SK-N-SH treated with all-trans-retinoic acid at 6 μM for 48 hours (cell line): ENCODE data around the gene B3GALNT2.

Experiments
- ATAC-seq: fragments of 200-7000 bp; cut with Tn5 transposase; 3 replicates; pipeline ENCODE4 v1.9.1; 2020; ENCODE audit warnings: mild to moderate bottlenecking, moderate library complexity
- ARNTL ChIP-seq: fragments of 450-650 bp; formaldehyde crosslinking; IDR thresholded peaks from 2 replicates; pipeline ENCODE4 v1.5.0; 2020; ENCODE audit warnings: low read depth, mild to moderate bottlenecking, moderate library complexity, borderline replicate concordance
- CREB5 ChIP-seq: fragments of 250-450 bp; sonication (Bioruptor Pico); IDR thresholded peaks from 2 replicates; pipeline ENCODE4 v1.5.1; 2020; ENCODE audit warnings: low read depth, mild to moderate bottlenecking, moderate library complexity
- CSDC2 ChIP-seq: fragments of 250-450 bp; sonication (Bioruptor Pico); IDR thresholded peaks from 2 replicates; pipeline ENCODE4 v1.5.0; 2020; ENCODE audit warnings: mild to moderate bottlenecking, moderate library complexity
- CSRNP3 ChIP-seq: fragments of 250-450 bp; sonication (Bioruptor Pico); IDR thresholded peaks from 2 replicates; pipeline ENCODE4 v1.5.1; 2021; ENCODE audit warnings: mild to moderate bottlenecking, moderate library complexity
- ESRRG ChIP-seq: fragments of 250-450 bp; sonication (Bioruptor Pico); IDR thresholded peaks from 2 replicates; pipeline ENCODE4 v1.6.1; 2021; ENCODE audit warnings: mild to moderate bottlenecking
- GLIS3 ChIP-seq: fragments of 250-450 bp; sonication (Bioruptor Pico); IDR thresholded peaks from 2 replicates; pipeline ENCODE4 v1.5.0; 2020; ENCODE audit warnings: mild to moderate bottlenecking, moderate library complexity
- ISL1 ChIP-seq: fragments of 250-450 bp; sonication (Bioruptor Pico); IDR thresholded peaks from 2 replicates; pipeline ENCODE4 v2.1.2; 2022; ENCODE audit warnings: mild to moderate bottlenecking, moderate library complexity
- OSR1 ChIP-seq: fragments of 250-450 bp; sonication (Bioruptor Pico); IDR thresholded peaks from 2 replicates; pipeline ENCODE4 v1.8.0; 2022; ENCODE audit warnings: moderate library complexity, mild to moderate bottlenecking, inconsistent platforms
- PPARA ChIP-seq: fragments of 250-450 bp; sonication (Bioruptor Pico); IDR thresholded peaks from 2 replicates; pipeline ENCODE4 v1.5.0; 2020; ENCODE audit warnings: mild to moderate bottlenecking, borderline replicate concordance
- RARB ChIP-seq: fragments of 250-450 bp; sonication (Bioruptor Pico); IDR thresholded peaks from 2 replicates; pipeline ENCODE4 v1.8.0; 2021; ENCODE audit warnings: mild to moderate bottlenecking, moderate library complexity
- SNAI2 ChIP-seq: fragments of 250-450 bp; sonication (Bioruptor Pico); IDR thresholded peaks from 2 replicates; pipeline ENCODE4 v1.5.0; 2020; ENCODE audit warnings: mild to moderate bottlenecking, moderate library complexity
- TCF4 ChIP-seq: fragments of 250-450 bp; sonication (Bioruptor Pico); IDR thresholded peaks from 2 replicates; pipeline ENCODE4 v1.8.0; 2021; ENCODE audit warnings: mild to moderate bottlenecking, moderate library complexity, borderline replicate concordance
- TOX ChIP-seq: fragments of 250-450 bp; sonication (Bioruptor Pico); IDR thresholded peaks from 2 replicates; pipeline ENCODE4 v1.8.0; 2021; ENCODE audit warnings: mild to moderate bottlenecking, moderate library complexity, borderline replicate concordance
- TSHZ2 ChIP-seq: fragments of 250-450 bp; sonication (Bioruptor Pico); IDR thresholded peaks from 2 replicates; pipeline ENCODE4 v1.5.0; 2020; ENCODE audit warnings: mild to moderate bottlenecking, moderate library complexity
- ZC3H10 ChIP-seq: fragments of 250-450 bp; sonication (Bioruptor Pico); IDR thresholded peaks from 2 replicates; pipeline ENCODE4 v1.5.1; 2021; ENCODE audit warnings: mild to moderate bottlenecking, moderate library complexity
- ZFP3 ChIP-seq: fragments of 250-450 bp; sonication (Bioruptor Pico); IDR thresholded peaks from 2 replicates; pipeline ENCODE4 v1.5.0; 2020; ENCODE audit warnings: mild to moderate bottlenecking, moderate library complexity
- ZFP30 ChIP-seq: fragments of 450-650 bp; formaldehyde crosslinking; IDR thresholded peaks from 2 replicates; pipeline ENCODE4 v1.5.0; 2022; ENCODE audit warnings: mild to moderate bottlenecking, moderate library complexity
- ZNF565 ChIP-seq: fragments of 450-650 bp; formaldehyde crosslinking; conservative IDR thresholded peaks from 2 replicates; pipeline ENCODE4 v1.5.0; 2020; ENCODE audit warnings: low read depth, mild to moderate bottlenecking, moderate library complexity
- ZNF70 ChIP-seq: fragments of 450-650 bp; formaldehyde crosslinking; IDR thresholded peaks from 2 replicates; pipeline ENCODE4 v1.5.0; 2020; ENCODE audit warnings: mild to moderate bottlenecking, moderate library complexity

B3GALNT2 gene

GRCh38 chr1:235502601-235503402 is 1.4 kb downstream of the B3GALNT2 start:
- no peak for TF ChIP-seq ZC3H10 (CRISPR knock-in tag)
- no peak for TF ChIP-seq ESRRG
- TF ChIP-seq PPARA (CRISPR knock-in tag) = no peak
- no peak for TF ChIP-seq CSDC2 (CRISPR knock-in tag)
- no peak for TF ChIP-seq CREB5 (CRISPR knock-in tag)
- TF ChIP-seq ZNF565 = no peak
- no peak for TF ChIP-seq GLIS3 (CRISPR knock-in tag)
- TF ChIP-seq ZFP3 (CRISPR knock-in tag) = no peak
- TF ChIP-seq TSHZ2 (CRISPR knock-in tag) = no peak
- no peak for TF ChIP-seq ARNTL (CRISPR knock-in tag)
- no peak for TF ChIP-seq ZNF70 (CRISPR knock-in tag)
- no peak for TF ChIP-seq RARB
- TF ChIP-seq CSRNP3 = no peak
- TF ChIP-seq TOX (CRISPR knock-in tag) = no peak
- TF ChIP-seq OSR1 (CRISPR knock-in tag) = no peak
- no peak for TF ChIP-seq TCF4 (CRISPR knock-in tag)

GRCh38 chr1:235500971-235501540 is 3.2 kb downstream of the B3GALNT2 start:
- TF ChIP-seq ZFP3 (CRISPR knock-in tag) = no peak
- no peak for TF ChIP-seq CSRNP3
- TF ChIP-seq CREB5 (CRISPR knock-in tag) = no peak
- TF ChIP-seq ZFP30 (CRISPR knock-in tag) = no peak
- TF ChIP-seq ARNTL (CRISPR knock-in tag) = no peak
- TF ChIP-seq SNAI2 (CRISPR knock-in tag) = no peak
- TF ChIP-seq PPARA (CRISPR knock-in tag) = no peak
- no peak for ATAC-seq

More at GRCh38 chr1:235502601-235503402, 1.4 kb downstream of the B3GALNT2 start:
- no peak for ATAC-seq

- no peak for ATAC-seq
- no peak for TF ChIP-seq ZNF70 (CRISPR knock-in tag)
- TF ChIP-seq TOX (CRISPR knock-in tag) = no peak
- TF ChIP-seq TCF4 (CRISPR knock-in tag) = no peak
Observed at GRCh38 chr1:235495551-235495950, 8.7 kb downstream of the B3GALNT2 start.

- TF ChIP-seq TOX (CRISPR knock-in tag) (no peak), SNAI2 (CRISPR knock-in tag) (no peak), PPARA (CRISPR knock-in tag) (no peak), CSDC2 (CRISPR knock-in tag) (no peak), ISL1 (CRISPR knock-in tag) (no peak), CREB5 (CRISPR knock-in tag) (no peak), GLIS3 (CRISPR knock-in tag) (no peak), ZFP3 (CRISPR knock-in tag) (no peak)
- TF ChIP-seq, all 23 proteins: peak for 0
- ATAC-seq = no peak
Observed at GRCh38 chr1:235495030-235495429, 9.2 kb downstream of the B3GALNT2 start.
